H9 (cell line): ENCODE data around the gene HORMAD2. TPM values are rescaled to one million over a fixed set of nuclear protein-coding genes. Genes with fewer than 3 reads are reported as not detected.

Experiments used
- DNase-seq: peaks from one replicate; pipeline ENCODE4 v3.0.0-alpha.2; 2017
- H2AFZ ChIP-seq: one replicate; pipeline ENCODE4 v1.6.1; 2013; ENCODE audit warnings: mild to moderate bottlenecking, low read length, control low read depth, moderate library complexity
- H2AK5ac ChIP-seq: 2 replicates; pipeline ENCODE4 v1.6.1; 2013; ENCODE audit warnings: low read length, control low read depth, mixed read lengths; ENCODE audit not compliant: insufficient read length
- H2BK120ac ChIP-seq: one replicate; pipeline ENCODE4 v1.6.1; 2013; ENCODE audit warnings: low read depth, mild to moderate bottlenecking, low read length, control low read depth, inconsistent platforms; ENCODE audit not compliant: poor library complexity, severe bottlenecking
- H2BK12ac ChIP-seq: 2 replicates; pipeline ENCODE4 v1.6.1; 2013; ENCODE audit warnings: low read length, control low read depth, mixed read lengths, low read depth; ENCODE audit not compliant: insufficient read length
- H2BK15ac ChIP-seq: 2 replicates; pipeline ENCODE4 v1.6.1; 2013; ENCODE audit warnings: low read depth, low read length, control low read depth
- H2BK20ac ChIP-seq: one replicate; pipeline ENCODE4 v1.6.1; 2013; ENCODE audit warnings: low read depth, mild to moderate bottlenecking, low read length, control low read depth, inconsistent platforms; ENCODE audit not compliant: poor library complexity, severe bottlenecking
- H2BK5ac ChIP-seq: 2 replicates; pipeline ENCODE4 v1.6.1; 2013; ENCODE audit warnings: low read length, control low read depth, mixed read lengths; ENCODE audit not compliant: insufficient read length
- H3K14ac ChIP-seq: 2 replicates; pipeline ENCODE4 v1.6.1; 2013; ENCODE audit warnings: low read length, control low read depth; ENCODE audit not compliant: insufficient read depth
- H3K18ac ChIP-seq: 2 replicates; pipeline ENCODE4 v1.6.1; 2013; ENCODE audit warnings: low read depth, mild to moderate bottlenecking, mixed read lengths, low read length, control low read depth; ENCODE audit not compliant: insufficient read length
- H3K23ac ChIP-seq: 2 replicates; pipeline ENCODE4 v1.6.1; 2013; ENCODE audit warnings: low read length, control low read depth, mixed read lengths, low read depth; ENCODE audit not compliant: insufficient read length
- H3K23me2 ChIP-seq: 2 replicates; pipeline ENCODE4 v1.6.1; 2013; ENCODE audit warnings: low read depth, mild to moderate bottlenecking, mixed read lengths, low read length, control low read depth; ENCODE audit not compliant: insufficient read length, poor library complexity, severe bottlenecking
- H3K27ac ChIP-seq: 2 replicates; pipeline ENCODE4 v1.5.1; 2013; ENCODE audit warnings: low read length, control low read depth, mixed read lengths, low read depth; ENCODE audit not compliant: insufficient read length
- H3K27me3 ChIP-seq: 2 replicates; pipeline ENCODE4 v1.6.1; 2013; ENCODE audit warnings: low read length, control low read depth, inconsistent platforms; ENCODE audit not compliant: insufficient read depth
- H3K4ac ChIP-seq: 2 replicates; pipeline ENCODE4 v1.6.1; 2013; ENCODE audit warnings: low read depth, mild to moderate bottlenecking, control low read depth, inconsistent platforms, low read length, moderate library complexity
- H3K4me1 ChIP-seq: 2 replicates; pipeline ENCODE4 v1.6.1; 2013; ENCODE audit warnings: low read length, control low read depth, inconsistent platforms; ENCODE audit not compliant: insufficient read depth
- H3K4me2 ChIP-seq: 2 replicates; pipeline ENCODE4 v1.6.1; 2013; ENCODE audit warnings: low read length, control low read depth, mixed read lengths; ENCODE audit not compliant: insufficient read length, insufficient read depth
- H3K56ac ChIP-seq: 2 replicates; pipeline ENCODE4 v1.6.1; 2013; ENCODE audit warnings: low read depth, mild to moderate bottlenecking, mixed read lengths, low read length, control low read depth; ENCODE audit not compliant: insufficient read length
- H3K79me1 ChIP-seq: 2 replicates; pipeline ENCODE4 v1.6.1; 2013; ENCODE audit warnings: low read depth, mild to moderate bottlenecking, moderate library complexity, low read length, control low read depth, inconsistent platforms; ENCODE audit not compliant: insufficient read depth, poor library complexity, severe bottlenecking
- H3K79me2 ChIP-seq: 2 replicates; pipeline ENCODE4 v1.6.1; 2013; ENCODE audit warnings: low read length, control low read depth, inconsistent platforms; ENCODE audit not compliant: insufficient read depth
- H3K9ac ChIP-seq: 2 replicates; pipeline ENCODE4 v1.6.1; 2013; ENCODE audit warnings: low read length, control low read depth, mixed read lengths; ENCODE audit not compliant: insufficient read length; ENCODE audit errors: extremely low read depth
- H3K9me3 ChIP-seq: one replicate; pipeline ENCODE4 v1.6.1; 2013; ENCODE audit warnings: low read depth, low read length, inconsistent platforms; ENCODE audit not compliant: control insufficient read depth
- H3T11ph ChIP-seq: one replicate; pipeline ENCODE4 v1.6.1; 2013; ENCODE audit warnings: mild to moderate bottlenecking, low read length, control low read depth, inconsistent platforms
- H4K20me1 ChIP-seq: one replicate; pipeline ENCODE4 v1.6.1; 2013; ENCODE audit not compliant: control insufficient read depth, insufficient read length, insufficient read depth
- H4K5ac ChIP-seq: 2 replicates; pipeline ENCODE4 v1.6.1; 2013; ENCODE audit warnings: low read depth, mild to moderate bottlenecking, mixed read lengths, low read length, control low read depth; ENCODE audit not compliant: insufficient read length
- H4K8ac ChIP-seq: replicated peaks from 2 replicates; pipeline ENCODE4 v1.6.1; 2013; ENCODE audit warnings: low read length, control low read depth, mixed read lengths, low read depth; ENCODE audit not compliant: insufficient read length
- H4K91ac ChIP-seq: 2 replicates; pipeline ENCODE4 v1.6.1; 2013; ENCODE audit warnings: low read depth, mild to moderate bottlenecking, moderate library complexity, mixed read lengths, low read length, control low read depth; ENCODE audit not compliant: insufficient read length
- H3K27ac Mint-ChIP-seq, 3 experiments: 2 replicates in 2 of 3; 3 replicates in 1 of 3; pipeline ENCODE4 v1.8.0; 2020 to 2021; ENCODE audit warnings: mixed read lengths in 3 of 3, mild to moderate bottlenecking in 1 of 3, moderate library complexity in 1 of 3
- H3K27me3 Mint-ChIP-seq: 2 replicates; pipeline ENCODE4 v1.8.0; 2021; ENCODE audit warnings: low read depth, mild to moderate bottlenecking, moderate library complexity, mixed read lengths
- H3K36me3 Mint-ChIP-seq, 3 experiments: 2 replicates in 2 of 3; 3 replicates in 1 of 3; pipeline ENCODE4 v1.8.0; 2020 to 2021; ENCODE audit warnings: low read depth in 3 of 3, mixed read lengths in 3 of 3; ENCODE audit not compliant: insufficient read depth in 1 of 3
- H3K4me1 Mint-ChIP-seq, 2 experiments: 2 replicates each; pipeline ENCODE4 v1.8.0; 2020; ENCODE audit warnings: mixed read lengths in 2 of 2
- H3K4me3 Mint-ChIP-seq, 2 experiments: 2 replicates in 1 of 2; 3 replicates in 1 of 2; pipeline ENCODE4 v1.8.0; 2020 to 2021; ENCODE audit warnings: mild to moderate bottlenecking in 2 of 2, mixed read lengths in 2 of 2, moderate library complexity in 1 of 2
- H3K9me3 Mint-ChIP-seq, 2 experiments: 2 replicates in 1 of 2; 3 replicates in 1 of 2; pipeline ENCODE4 v1.8.0; 2020; ENCODE audit warnings: mild to moderate bottlenecking in 2 of 2, mixed read lengths in 2 of 2, moderate library complexity in 1 of 2
- WGBS: extraction: QIAGEN DNeasy Blood & Tissue Kit; methylation state at CpG from one replicate; pipeline ENCODE4 v1.1.7; 2013; ENCODE audit warnings: missing lambda C conversion rate, low lambda C conversion rate, mixed read lengths; ENCODE audit not compliant: insufficient read length; ENCODE audit errors: extremely low coverage; 5-methylcytosine and 5-hydroxymethylcytosine counted together
- total RNA-seq: library from RNA; stranded (reverse); gene quantifications from 2 replicates; pipeline ENCODE4 v1.2.1, GENCODE V29; 2021
- TF ChIP-seq, protein P1 (sequence below): fragments of 200-600 bp; sonication (generic); conservative IDR thresholded peaks from 3 replicates; pipeline ENCODE4 v1.8.0; 2021; ENCODE audit warnings: antibody characterized with exemption, mild to moderate bottlenecking

HORMAD2 gene
- total RNA-seq, 1 experiment from 2014 or later: not detected

DNA sequence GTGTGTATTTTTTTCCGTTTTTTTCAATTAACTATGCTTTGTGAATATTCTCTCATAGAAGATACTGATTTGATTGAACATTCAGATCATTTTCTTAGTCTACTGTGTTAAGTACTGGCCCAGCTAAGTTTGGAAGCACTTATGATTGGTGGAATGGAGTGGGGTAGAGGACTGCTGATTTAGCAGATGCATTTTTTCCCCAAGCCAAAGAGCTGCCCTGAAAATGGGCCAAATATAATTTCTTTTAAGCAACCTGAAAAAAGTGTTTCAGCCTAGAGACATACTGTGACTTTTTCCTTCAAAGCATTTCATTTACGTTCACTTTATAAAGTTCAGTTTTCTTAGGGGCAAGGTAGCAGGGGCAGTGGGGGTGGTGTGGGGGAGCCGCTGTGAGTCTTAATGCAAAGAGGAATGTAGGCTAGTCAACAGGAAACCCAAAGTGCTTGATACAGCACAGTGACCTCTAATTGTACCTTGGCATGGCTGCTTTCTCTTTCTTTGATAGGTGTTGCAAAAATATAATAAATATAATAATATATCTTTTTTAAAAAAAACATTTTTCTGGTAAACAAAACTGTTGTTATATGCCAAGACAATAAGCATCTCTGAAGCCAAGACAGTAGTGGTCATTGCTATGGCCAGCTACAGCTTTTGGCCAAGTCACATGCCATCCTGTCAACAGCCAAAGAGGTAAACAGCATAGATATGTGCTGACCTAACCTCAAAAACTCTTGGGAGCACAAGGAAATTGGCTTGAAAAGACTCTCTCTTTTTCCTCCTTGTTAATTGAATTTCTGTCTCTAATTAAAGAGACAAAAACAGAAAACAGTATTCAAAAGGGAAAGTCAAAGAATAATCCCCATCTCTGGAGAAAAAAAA is 107.5 kb downstream of the HORMAD2 start:
- Histone ChIP-seq H3K23ac (no peak overlapping the region), H2BK15ac (no peak overlapping the region), H2BK120ac (no peak overlapping the region), H3K14ac (no peak overlapping the region), H3K9me3 (no peaks in the 10 kb centered on the region), H2BK20ac (no peak overlapping the region), H3K4me2 (no peak overlapping the region), H3K23me2 (no peaks in the 10 kb centered on the region), H3K27me3 (no peaks in the 10 kb centered on the region), H2BK12ac (no peak overlapping the region), H3K4me1 (peaks cover 2% of the 10 kb centered on the region; the same call in 1 of the 2 replicates), H4K5ac (no peak overlapping the region), H4K20me1 (no peaks in the 10 kb centered on the region), H3K79me1 (no peaks in the 10 kb centered on the region), H3K9ac (no peak overlapping the region), H3K4ac (no peak overlapping the region), H2AK5ac (no peak overlapping the region), H2BK5ac (no peak overlapping the region), H3T11ph (no peak overlapping the region), H4K8ac (no peak overlapping the region), H4K91ac (no peak overlapping the region), H3K27ac (no peak overlapping the region), H2AFZ (no peak overlapping the region), H3K56ac (no peak overlapping the region), H3K18ac (no peak overlapping the region), H3K79me2 (no peaks in the 10 kb centered on the region)
- Mint-ChIP-seq H3K27ac (no peak overlapping the region), H3K27me3 (no peaks in the 10 kb centered on the region), H3K4me3 (no peak overlapping the region), H3K36me3 (no peaks in the 10 kb centered on the region), H3K9me3 (no peaks in the 10 kb centered on the region), H3K4me1 (peaks cover 26 to 30% of the 10 kb centered on the region in 2 experiments)
- TF ChIP-seq, protein P1, sequence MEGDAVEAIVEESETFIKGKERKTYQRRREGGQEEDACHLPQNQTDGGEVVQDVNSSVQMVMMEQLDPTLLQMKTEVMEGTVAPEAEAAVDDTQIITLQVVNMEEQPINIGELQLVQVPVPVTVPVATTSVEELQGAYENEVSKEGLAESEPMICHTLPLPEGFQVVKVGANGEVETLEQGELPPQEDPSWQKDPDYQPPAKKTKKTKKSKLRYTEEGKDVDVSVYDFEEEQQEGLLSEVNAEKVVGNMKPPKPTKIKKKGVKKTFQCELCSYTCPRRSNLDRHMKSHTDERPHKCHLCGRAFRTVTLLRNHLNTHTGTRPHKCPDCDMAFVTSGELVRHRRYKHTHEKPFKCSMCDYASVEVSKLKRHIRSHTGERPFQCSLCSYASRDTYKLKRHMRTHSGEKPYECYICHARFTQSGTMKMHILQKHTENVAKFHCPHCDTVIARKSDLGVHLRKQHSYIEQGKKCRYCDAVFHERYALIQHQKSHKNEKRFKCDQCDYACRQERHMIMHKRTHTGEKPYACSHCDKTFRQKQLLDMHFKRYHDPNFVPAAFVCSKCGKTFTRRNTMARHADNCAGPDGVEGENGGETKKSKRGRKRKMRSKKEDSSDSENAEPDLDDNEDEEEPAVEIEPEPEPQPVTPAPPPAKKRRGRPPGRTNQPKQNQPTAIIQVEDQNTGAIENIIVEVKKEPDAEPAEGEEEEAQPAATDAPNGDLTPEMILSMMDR: no peak
- no CpG with 5 or more reads among the region's 3 CpGs for WGBS
- DNase-seq: no peak
